Kidney (tissue), 14 donors: Measurements from ENCODE around the gene CYP20A1. TPM values are rescaled to one million over a fixed set of nuclear protein-coding genes. Genes with fewer than 3 reads are reported as not detected.
"Not testable (repeated sequence)": the region's sequence is repeated elsewhere in the genome, so short reads cannot be mapped to it uniquely, and the experiment has no call there.

Source experiments
- DNase-seq, 5 donors: peaks; one replicate each; pipeline ENCODE4 v3.0.0-alpha.2; 2013 to 2020
- FAIRE-seq: peaks from 2 replicates; lab custom pipeline; 2012; peaks lifted over from hg19 to GRCh38; lab: Jason Lieb, UNC
- H3K27ac ChIP-seq, 2 donors: one replicate each; pipeline ENCODE4 v1.7.0; 2013; ENCODE audit warnings: low read depth in 2 of 2, low read length in 2 of 2, inconsistent platforms in 1 of 2
- H3K27me3 ChIP-seq: one replicate; pipeline ENCODE4 v1.7.1; 2013; ENCODE audit warnings: low read length, inconsistent platforms; ENCODE audit not compliant: control insufficient read depth, insufficient read depth
- H3K36me3 ChIP-seq, 3 donors: one replicate each; pipeline versions ENCODE4 v1.7.0 to v1.7.1; 2013; ENCODE audit warnings: low read length in 3 of 3, control low read depth in 1 of 3, inconsistent platforms in 1 of 3; ENCODE audit not compliant: insufficient read depth in 3 of 3, control insufficient read depth in 2 of 3
- H3K4me1 ChIP-seq, 3 donors: one replicate each; pipeline versions ENCODE4 v1.7.0 to v1.7.1; 2013; ENCODE audit warnings: low read length in 3 of 3, inconsistent platforms in 1 of 3, low read depth in 1 of 3; ENCODE audit not compliant: control insufficient read depth in 2 of 3, insufficient read depth in 2 of 3
- H3K4me3 ChIP-seq, 3 donors: one replicate each; pipeline versions ENCODE4 v1.7.0 to v1.8.1; 2013; ENCODE audit warnings: low read length in 3 of 3, control low read depth in 1 of 3, inconsistent platforms in 1 of 3
- H3K9ac ChIP-seq, 3 donors: one replicate each; pipeline versions ENCODE4 v1.7.0 to v1.7.1; 2013; ENCODE audit warnings: low read length in 3 of 3, control low read depth in 1 of 3, inconsistent platforms in 1 of 3
- H3K9me3 ChIP-seq, 3 donors: one replicate each; pipeline versions ENCODE4 v1.7.0 to v1.7.1; 2013; ENCODE audit warnings: low read length in 3 of 3, control low read depth in 1 of 3, inconsistent platforms in 1 of 3; ENCODE audit not compliant: control insufficient read depth in 2 of 3, insufficient read depth in 1 of 3
- intact Hi-C: fragments of 100-400 bp; cut with DNase I; formaldehyde crosslinking; loops from one replicate; pipeline ENCODE4 v1.11.1; 2022
- polyA plus RNA-seq: library from polyadenylated mRNA; stranded (reverse); fragments of 350-450 nt; fragmentation: Illumina TruSeq; extraction: RNeasy Lipid Tissue Mini Kit (QIAGEN cat#74804); gene quantifications from one replicate; pipeline ENCODE4 v1.2.3, GENCODE V29; 2014; ENCODE audit warnings: low read depth, low replicate concordance; ENCODE audit not compliant: insufficient read depth
- total RNA-seq: library from RNA; stranded (reverse); fragmentation: NEBNext Ultra II Directional; extraction: Animal tissue kit (Norgen Biotek cat#: 25700); gene quantifications from one replicate; pipeline ENCODE4 v1.2.1, GENCODE V29; 2021
- TF ChIP-seq, protein P1 (sequence below): IDR thresholded peaks from 3 replicates; pipeline ENCODE4 v1.5.1; 2012; ENCODE audit warnings: mild to moderate bottlenecking, moderate library complexity, borderline replicate concordance; ENCODE audit not compliant: insufficient read depth; ENCODE audit errors: extremely low read depth
- donor health status: control.
- donor health status: control.
- donor health status: control.
- donor health status: control.
- donor health status: control.
- donor health status: DM: yes; HTN: yes; CAD: no.
- donor health status: Normal renal cell carcinoma (clear cell type).

CYP20A1 gene
- total and polyA plus RNA-seq, 2 donors from 2014 or later, result 11.6 to 41.2 TPM

DNA sequence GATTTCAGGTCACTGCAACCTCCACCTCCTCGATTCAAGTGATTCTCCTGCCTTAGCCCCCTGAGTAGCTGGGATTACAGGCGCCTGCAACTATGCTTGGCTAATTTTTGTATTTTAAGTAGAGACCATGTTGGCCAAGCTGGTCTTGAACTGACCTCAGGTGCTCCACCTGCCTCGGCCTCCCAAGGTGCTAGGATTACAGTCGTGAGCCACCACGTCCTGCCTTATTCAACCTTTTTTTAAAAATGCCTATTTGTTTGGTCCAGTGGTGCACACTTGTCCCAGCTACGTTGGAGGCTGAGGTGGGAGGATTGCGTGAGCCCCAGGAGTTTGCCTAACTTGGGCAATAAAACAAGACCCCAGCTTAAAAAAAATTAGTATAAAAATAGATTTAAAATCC lies 43.3 kb downstream of the CYP20A1 start:
- Histone ChIP-seq H3K9ac (no peak overlapping the region), H3K4me1 (no peaks in the 10 kb centered on the region), H3K9me3 (no peaks in the 10 kb centered on the region), H3K4me3 (no peak overlapping the region), H3K27me3 (no peaks in the 10 kb centered on the region), H3K36me3 (peaks cover 4 to 22% (median 11%) of the 10 kb centered on the region in 3 donors), H3K27ac (no peak overlapping the region)
- FAIRE-seq, result no peak
- TF ChIP-seq, protein P1, sequence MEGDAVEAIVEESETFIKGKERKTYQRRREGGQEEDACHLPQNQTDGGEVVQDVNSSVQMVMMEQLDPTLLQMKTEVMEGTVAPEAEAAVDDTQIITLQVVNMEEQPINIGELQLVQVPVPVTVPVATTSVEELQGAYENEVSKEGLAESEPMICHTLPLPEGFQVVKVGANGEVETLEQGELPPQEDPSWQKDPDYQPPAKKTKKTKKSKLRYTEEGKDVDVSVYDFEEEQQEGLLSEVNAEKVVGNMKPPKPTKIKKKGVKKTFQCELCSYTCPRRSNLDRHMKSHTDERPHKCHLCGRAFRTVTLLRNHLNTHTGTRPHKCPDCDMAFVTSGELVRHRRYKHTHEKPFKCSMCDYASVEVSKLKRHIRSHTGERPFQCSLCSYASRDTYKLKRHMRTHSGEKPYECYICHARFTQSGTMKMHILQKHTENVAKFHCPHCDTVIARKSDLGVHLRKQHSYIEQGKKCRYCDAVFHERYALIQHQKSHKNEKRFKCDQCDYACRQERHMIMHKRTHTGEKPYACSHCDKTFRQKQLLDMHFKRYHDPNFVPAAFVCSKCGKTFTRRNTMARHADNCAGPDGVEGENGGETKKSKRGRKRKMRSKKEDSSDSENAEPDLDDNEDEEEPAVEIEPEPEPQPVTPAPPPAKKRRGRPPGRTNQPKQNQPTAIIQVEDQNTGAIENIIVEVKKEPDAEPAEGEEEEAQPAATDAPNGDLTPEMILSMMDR, result no peak
- DNase-seq, result no peak
- intact Hi-C loops, result no loop called here

DNA sequence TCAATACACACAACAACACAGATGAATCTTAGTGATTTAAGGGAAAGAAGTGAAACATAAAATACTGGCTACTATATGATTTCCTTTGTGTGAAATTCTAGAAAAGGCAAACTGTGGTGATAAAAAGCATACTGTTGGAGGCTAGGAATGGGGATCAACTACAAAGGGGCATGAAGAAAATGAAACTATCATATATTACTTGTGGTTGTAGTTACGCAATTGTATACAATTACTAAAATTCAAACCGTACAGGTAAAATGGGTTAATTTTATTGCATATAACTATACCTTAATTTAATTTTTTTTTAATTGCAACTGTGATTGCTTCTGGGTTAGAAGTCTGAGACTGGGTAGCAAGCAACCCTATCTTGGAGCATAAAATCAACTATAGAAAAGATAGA lies 47.7 kb downstream of the CYP20A1 start:
- TF ChIP-seq, protein P1, result no peak
- FAIRE-seq (no peak), DNase-seq (no peak)
- Histone ChIP-seq H3K36me3 (peaks cover 0 to 3% (median 0%) of the 10 kb centered on the region in 3 donors), H3K9me3 (no peaks in the 10 kb centered on the region), H3K4me1 (no peaks in the 10 kb centered on the region), H3K27ac (no peak overlapping the region), H3K9ac (no peak overlapping the region), H3K4me3 (no peak overlapping the region), H3K27me3 (no peaks in the 10 kb centered on the region)
- intact Hi-C loops, result no loop called here

DNA sequence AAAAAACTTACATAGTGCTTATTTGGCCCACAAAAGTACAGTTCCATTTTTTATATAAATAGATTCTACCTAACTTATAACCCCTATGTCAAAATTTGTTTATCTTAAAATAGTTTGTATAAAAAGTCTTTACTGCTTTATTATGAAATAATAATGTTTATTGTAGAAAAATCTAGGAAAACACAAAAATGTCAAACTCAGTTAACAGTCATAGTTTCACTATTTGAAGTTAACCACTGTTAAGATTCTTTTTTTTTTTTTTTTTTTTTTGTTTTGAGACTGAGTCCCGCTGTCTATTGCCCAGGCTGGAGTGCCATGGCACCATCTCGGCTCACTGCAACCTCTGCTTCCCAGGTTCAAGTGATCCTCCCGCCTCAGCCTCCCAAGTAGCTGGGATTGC lies 62.8 kb downstream of the CYP20A1 start:
- FAIRE-seq, result no peak
- Histone ChIP-seq H3K27me3 (no peaks in the 10 kb centered on the region), H3K27ac (no peak overlapping the region), H3K4me1 (no peaks in the 10 kb centered on the region), H3K9ac (no peak overlapping the region), H3K9me3 (no peaks in the 10 kb centered on the region), H3K36me3 (peaks cover 0 to 3% (median under 1%) of the 10 kb centered on the region in 3 donors), H3K4me3 (no peak overlapping the region)
- intact Hi-C loops, result no loop called here
- TF ChIP-seq, protein P1, result no peak
- DNase-seq, result no peak

DNA sequence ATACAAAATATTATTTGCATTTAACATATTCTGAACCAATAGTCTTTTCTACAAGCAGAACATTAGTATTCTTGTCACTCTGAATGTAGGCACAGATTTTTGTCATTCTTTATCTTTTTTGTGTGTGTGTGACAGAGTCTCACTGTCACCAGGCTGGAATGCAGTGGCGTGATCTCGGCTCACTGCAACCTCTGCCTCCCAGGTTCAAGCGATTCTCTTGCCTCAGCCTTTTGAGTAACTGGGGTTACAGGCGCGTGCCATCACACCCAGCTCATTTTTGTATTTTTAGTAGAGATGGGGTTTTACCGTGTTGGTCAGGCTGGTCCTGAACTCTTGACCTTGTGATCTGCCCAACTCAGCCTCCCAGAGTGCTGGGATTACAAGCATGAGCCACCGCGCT lies 63.8 kb downstream of the CYP20A1 start:
- H3K4me1 ChIP-seq, H3K27ac ChIP-seq, H3K9ac ChIP-seq, intact Hi-C loops, H3K4me3 ChIP-seq, H3K27me3 ChIP-seq, DNase-seq, H3K36me3 ChIP-seq, H3K9me3 ChIP-seq, FAIRE-seq: not testable (repeated sequence)
